Heart right ventricle (tissue), 16 donors: ENCODE results near the gene ZFP90. TPM values are rescaled to one million over a fixed set of nuclear protein-coding genes. Genes with fewer than 3 reads are reported as not detected.

Source experiments
- ATAC-seq, 8 donors: fragments of 200-7000 bp; cut with Tn5 transposase; one replicate each; pipeline ENCODE4 v1.9.1; 2020; ENCODE audit warnings: mild to moderate bottlenecking in 8 of 8, moderate library complexity in 8 of 8, moderate number of reproducible peaks in 1 of 8
- DNase-seq, 2 donors: peaks; one replicate each; pipeline ENCODE4 v3.0.0-alpha.2; 2020
- H3K27ac ChIP-seq, 10 donors: fragments of 200-600 bp; sonication (generic) in 2 of 10; one replicate each; pipeline versions ENCODE4 v1.5.0 to v1.8.0; 2020 to 2022; ENCODE audit warnings: mild to moderate bottlenecking in 3 of 10
- H3K27me3 ChIP-seq, 7 donors: fragments of 200-600 bp; one replicate each; pipeline ENCODE4 v1.8.0; 2021 to 2022; ENCODE audit warnings: mild to moderate bottlenecking in 2 of 7
- H3K36me3 ChIP-seq, 9 donors: fragments of 200-600 bp; sonication (generic) in 1 of 9; one replicate each; pipeline versions ENCODE4 v1.5.0 to v1.8.0; 2020 to 2022; ENCODE audit warnings: mild to moderate bottlenecking in 2 of 9
- H3K4me1 ChIP-seq, 9 donors: fragments of 200-600 bp; sonication (generic) in 1 of 9; one replicate each; pipeline versions ENCODE4 v1.5.0 to v1.8.0; 2020 to 2022; ENCODE audit warnings: mild to moderate bottlenecking in 4 of 9
- H3K4me3 ChIP-seq, 10 donors: fragments of 200-600 bp; sonication (generic) in 2 of 10; one replicate each; pipeline versions ENCODE4 v1.5.0 to v1.8.0; 2020 to 2022; ENCODE audit warnings: mild to moderate bottlenecking in 7 of 10, moderate library complexity in 2 of 10
- H3K9me3 ChIP-seq, 11 donors: fragments of 200-600 bp in 10 of 11; sonication (generic) in 2 of 11; one replicate each; pipeline versions ENCODE4 v1.5.0 to v1.8.0; 2013 to 2022; ENCODE audit warnings: mild to moderate bottlenecking in 2 of 11, control low read depth in 1 of 11, moderate library complexity in 1 of 11
- CTCF ChIP-seq, 9 donors: fragments of 200-600 bp; sonication (generic) in 2 of 9; IDR thresholded peaks; one replicate each; pipeline versions ENCODE4 v1.5.0 to v1.8.0; 2021 to 2022; ENCODE audit warnings: antibody characterized with exemption in 9 of 9, mild to moderate bottlenecking in 5 of 9, moderate library complexity in 1 of 9
- WGBS, 2 donors: extraction: QIAGEN DNeasy Blood & Tissue Kit; methylation state at CpG; one replicate each; pipeline ENCODE4 v1.1.7; 2013; ENCODE audit warnings: inconsistent platforms in 1 of 2; 5-methylcytosine and 5-hydroxymethylcytosine counted together
- intact Hi-C, 10 donors: fragments of 100-400 bp; cut with DNase I; formaldehyde crosslinking; loops; one replicate each; pipeline versions ENCODE4 v1.11.1 to v1.14.2; 2022
- polyA plus RNA-seq, 2 donors: library from polyadenylated mRNA; stranded (reverse); fragments of 200-250 nt; gene quantifications; one replicate each; pipeline ENCODE4 v1.2.3, GENCODE V29; 2013
- total RNA-seq, 10 donors: library from RNA; stranded (reverse); fragmentation: NEBNext Ultra II Directional in 3 of 10; extraction: Animal tissue kit (Norgen Biotek cat#: 25700) in 3 of 10; gene quantifications; one replicate each; pipeline versions ENCODE4 v1.2.1 to v1.2.4, GENCODE V29; 2021 to 2023
- donor health status: Arrhythmogenic right ventricular cardiomyopathy.
- donor health status: ischemic (EF 13 %, LVEDD 7.1; RV severe dilation, severe dysfunction).
- donor health status: healthy with polysubstance abuse.
- donor health status: DM: no; HTN: yes; CAD: no.
- donor health status: DM: no; HTN: no; CAD: no.
- donor health status: ischemic (EF 25% LVEDD 6.9; RV normal size, moderate dysfunction).
- donor health status: ischemic (EF 25% LVEDD 5.7; RV mildly dilated, moderate dysfunction).
- donor health status: healthy.
- donor health status: DM: yes; HTN: yes; CAD: no.
- donor health status: Ischemic cardiomyopathy.
- donor health status: ischemic (EF 35%, LVEDD 5.7; RV mildly dilated, moderate dysfunction).
- donor health status: nonischemic (EF 11% LVEDD 7.7; RV severe dilation, severe dysfunction).
- donor health status: DM: yes; HTN: yes; CAD: no.
- donor health status: PGD.
- donor health status: ischemic (EF 29% LVEDD 5.4; RV normal size, mild dysfunction).
- donor health status: nonischemic (EF 23%, LVEDD 6.1; RV moderate dilation, normal function).

Gene ZFP90
- total and polyA plus RNA-seq, 12 donors: 5.0 to 15.6 (median 11.9) TPM

GRCh38 chr16:68529608-68529930 lies 9.5 kb upstream of the ZFP90 start:
- Histone ChIP-seq H3K4me1 (peaks cover 3 to 23% (median 20%) of the 10 kb centered on the region in 9 donors), H3K9me3 (peaks cover 0 to 11% (median 4%) of the 10 kb centered on the region in 11 donors), H3K36me3 (no peaks in the 10 kb centered on the region), H3K27me3 (peaks cover 0 to 9% (median 0%) of the 10 kb centered on the region in 7 donors), H3K4me3 (peak overlapping the region; percentile 55 to 98 (median 84)), H3K27ac (peak overlapping the region in 1 of 10 donors; percentile 52)
- TF ChIP-seq CTCF (IDR thresholded peaks at IDR 0.05): no peak
- intact Hi-C loops: loop anchor here (2.0 to 10.0 kb wide), 10 partner anchors 215 to 598 kb away; partner anchors contain the start of gene TANGO6 (in 5 of the 10)
- DNase-seq (no peak), ATAC-seq (peak; percentile 3 to 48 (median 20))
- 17 to 23% methylated on average over 13 of the region's 13 CpGs for WGBS, 2 donors

- H3K27ac ChIP-seq: peak overlapping the region in 1 of 10 donors; percentile 52
- ATAC-seq (peak; percentile 95 to 99 (median 98)), DNase-seq (peak; percentile 86 to 89)
- H3K27me3 ChIP-seq: peaks cover 0 to 7% (median 0%) of the 10 kb centered on the region in 7 donors
- no peaks in the 10 kb centered on the region for H3K36me3 ChIP-seq
- peaks cover 3 to 23% (median 20%) of the 10 kb centered on the region in 9 donors for H3K4me1 ChIP-seq
- H3K9me3 ChIP-seq: peaks cover 0 to 11% (median 4%) of the 10 kb centered on the region in 11 donors
- intact Hi-C loops: loop anchor here (2.0 to 10.0 kb wide), 11 partner anchors 215 to 597 kb away; partner anchors contain the start of gene TANGO6 (in 6 of the 10)
- 1% methylated on average over 53 to 56 of the region's 56 CpGs for WGBS, 2 donors
- no peak for TF ChIP-seq CTCF (IDR thresholded peaks at IDR 0.05)
- peak overlapping the region; percentile 55 to 98 (median 84) for H3K4me3 ChIP-seq
These were observed 9.0 kb upstream of the ZFP90 start for GRCh38 chr16:68529931-68530701.

GRCh38 chr16:68533937-68534336 lies 5.2 kb upstream of the ZFP90 start:
- ATAC-seq (no peak), DNase-seq (no peak)
- peaks cover under 1 to 24% (median 16%) of the 10 kb centered on the region in 9 donors for H3K4me1 ChIP-seq
- H3K36me3 ChIP-seq: no peaks in the 10 kb centered on the region
- peaks cover 0 to 11% (median 4%) of the 10 kb centered on the region in 11 donors for H3K9me3 ChIP-seq
- WGBS, 2 donors: 96 to 98% methylated on average over 5 of the region's 5 CpGs
- H3K27ac ChIP-seq: no peak overlapping the region
- intact Hi-C loops: loop anchor here in 2 of 10 donors (5.0 to 10.0 kb wide), 2 partner anchors 311 to 313 kb away; partner anchors contain the start of gene TANGO6 (in 1 of the 2)
- H3K27me3 ChIP-seq: peaks cover 0 to 7% (median 0%) of the 10 kb centered on the region in 7 donors
- TF ChIP-seq CTCF (IDR thresholded peaks at IDR 0.05): no peak
- no peak overlapping the region for H3K4me3 ChIP-seq

- no peak overlapping the region for H3K27ac ChIP-seq
- H3K4me3 ChIP-seq: no peak overlapping the region
- TF ChIP-seq CTCF (IDR thresholded peaks at IDR 0.05): no peak
- ATAC-seq (no peak), DNase-seq (no peak)
- peaks cover 0 to 11% (median 4%) of the 10 kb centered on the region in 11 donors for H3K9me3 ChIP-seq
- WGBS, 2 donors: 79 to 82% methylated on average over 1 of the region's 1 CpG
- intact Hi-C loops: loop anchor here in 1 of 10 donors (10.0 kb wide), 1 partner anchor 309 kb away; the partner anchor contains the start of gene TANGO6
- H3K36me3 ChIP-seq: no peaks in the 10 kb centered on the region
- peaks cover 0 to 19% (median 15%) of the 10 kb centered on the region in 9 donors for H3K4me1 ChIP-seq
- peaks cover 0 to 7% (median 0%) of the 10 kb centered on the region in 7 donors for H3K27me3 ChIP-seq
These were observed 3.8 kb upstream of the ZFP90 start for GRCh38 chr16:68535331-68535730.
